Lung microvascular endothelial cell (primary cell): ENCODE data around the gene IP6K1. TPM values are rescaled to one million over a fixed set of nuclear protein-coding genes. Genes with fewer than 3 reads are reported as not detected.
"Not testable (repeated sequence)": the region's sequence is repeated elsewhere in the genome, so short reads cannot be mapped to it uniquely, and the experiment has no call there.

Source experiments
- DNase-seq, 2 donors: peaks; one replicate each; pipeline versions ENCODE4 v3.0.0 to v3.0.0-alpha.2; 2010; ENCODE audit warnings: low read depth in 2 of 2
- total RNA-seq: library from RNA; depleted of rRNA; stranded (reverse); fragments of >200 nt; gene quantifications from 2 replicates; pipeline ENCODE4 v1.2.1, GENCODE V29; 2014

IP6K1 gene
- total RNA-seq = 37.3 and 47.4 TPM in 2 replicates

DNA sequence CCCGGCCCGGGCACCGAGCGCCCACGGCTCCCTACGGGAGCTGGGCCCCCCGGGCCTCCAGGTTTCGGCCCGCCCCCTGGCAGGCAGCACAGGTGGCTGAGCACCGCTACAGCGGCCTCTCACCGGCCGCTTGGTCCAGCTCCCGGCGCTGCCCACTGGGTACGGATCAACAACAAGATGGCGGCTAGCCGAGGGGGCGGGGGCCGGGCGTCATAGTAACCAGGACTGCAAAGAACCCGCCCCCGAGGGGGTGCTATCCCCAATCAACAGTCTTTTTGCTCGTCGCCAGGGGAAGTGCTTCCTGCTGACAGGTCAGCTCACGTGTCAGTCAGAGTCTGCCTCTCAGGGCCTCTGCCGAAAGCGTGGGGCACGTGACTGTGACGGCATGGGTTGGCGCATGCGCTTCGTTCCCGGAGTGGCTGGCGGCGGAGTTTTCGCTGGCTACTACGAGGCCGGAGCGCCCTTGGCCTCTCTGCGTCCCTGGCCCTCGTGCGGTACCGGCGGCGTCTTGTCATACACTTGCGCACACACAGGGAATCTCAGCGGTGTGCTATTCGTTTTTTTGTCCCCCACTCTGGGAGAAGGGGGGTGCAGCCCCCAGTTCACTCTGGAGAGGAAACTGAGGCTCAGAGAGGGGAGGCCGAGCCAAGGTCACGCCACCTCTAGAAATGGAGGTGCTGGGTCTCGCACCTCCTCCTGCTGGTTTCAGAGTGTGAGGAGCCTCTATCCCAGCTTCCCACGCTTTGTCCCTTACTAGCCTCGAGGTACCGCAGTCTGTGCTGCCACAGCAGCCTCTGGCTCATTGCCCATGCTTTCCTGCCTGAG, at the start of gene IP6K1:
TSS of gene IP6K1 (minus strand) at position 186 of the 825 bp plus-strand sequence. CDS start 38,502 bp downstream, outside the sequence.
- DNase-seq = peak; percentile 100

DNA sequence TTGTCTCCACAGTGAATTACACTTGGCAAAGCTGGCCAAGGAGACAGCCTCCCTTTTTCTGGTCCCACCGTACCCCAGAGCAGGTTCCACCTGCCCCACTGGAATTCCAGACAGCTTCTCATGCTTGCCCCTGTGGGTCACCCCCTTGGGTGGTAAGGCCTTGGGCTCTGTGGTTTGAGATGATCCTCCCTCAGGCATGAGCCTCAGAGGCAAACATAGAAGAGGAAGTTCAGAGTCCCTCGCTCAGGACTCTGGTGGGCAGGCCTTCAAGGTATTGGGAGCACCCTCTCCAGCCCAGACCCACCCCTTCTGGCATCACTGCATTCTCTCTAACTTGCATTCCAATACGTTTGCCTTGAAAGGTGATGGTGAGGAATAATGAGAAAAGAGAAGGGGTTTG, 45.0 kb upstream of the IP6K1 start:
- no peak for DNase-seq

DNA sequence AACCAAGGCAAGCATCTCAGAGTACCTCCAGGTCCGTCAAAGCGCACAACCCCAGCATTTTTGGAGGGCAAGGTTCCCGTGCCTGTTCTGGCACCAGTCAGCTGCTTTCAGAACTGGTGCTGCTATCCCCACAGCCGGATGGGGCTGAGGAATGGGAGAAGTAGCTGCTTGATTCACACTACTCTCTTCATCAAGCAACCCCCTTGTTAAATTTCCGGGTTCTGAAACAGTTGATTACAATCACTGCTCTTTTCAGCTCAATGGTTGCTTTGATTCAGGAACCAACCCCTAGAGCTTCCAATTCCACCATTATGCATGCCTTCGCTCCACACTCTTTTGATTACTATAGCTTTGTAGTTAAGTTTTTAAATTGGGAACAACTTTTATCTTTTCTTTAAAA, 39.7 kb upstream of the IP6K1 start:
- DNase-seq = no peak

DNA sequence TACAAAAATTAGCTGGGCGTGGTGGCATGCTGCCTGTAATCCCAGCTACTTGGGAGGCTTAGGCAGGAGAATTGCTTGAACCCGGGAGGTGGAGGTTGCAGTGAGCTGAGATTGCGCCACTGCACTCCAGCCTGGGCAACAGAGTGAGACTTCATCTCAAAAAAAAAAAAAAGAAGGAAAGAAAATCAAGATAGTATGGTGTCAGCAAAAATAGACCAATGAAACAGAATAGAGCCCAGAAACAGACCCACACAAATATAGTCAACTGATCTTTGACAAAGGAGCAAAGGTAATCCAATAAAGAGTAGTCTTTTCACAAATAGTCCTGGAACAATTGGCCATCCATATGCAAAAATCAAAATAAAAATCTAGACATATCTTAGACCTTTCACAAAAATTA, 36.8 kb upstream of the IP6K1 start:
- not testable (repeated sequence) for DNase-seq

DNA sequence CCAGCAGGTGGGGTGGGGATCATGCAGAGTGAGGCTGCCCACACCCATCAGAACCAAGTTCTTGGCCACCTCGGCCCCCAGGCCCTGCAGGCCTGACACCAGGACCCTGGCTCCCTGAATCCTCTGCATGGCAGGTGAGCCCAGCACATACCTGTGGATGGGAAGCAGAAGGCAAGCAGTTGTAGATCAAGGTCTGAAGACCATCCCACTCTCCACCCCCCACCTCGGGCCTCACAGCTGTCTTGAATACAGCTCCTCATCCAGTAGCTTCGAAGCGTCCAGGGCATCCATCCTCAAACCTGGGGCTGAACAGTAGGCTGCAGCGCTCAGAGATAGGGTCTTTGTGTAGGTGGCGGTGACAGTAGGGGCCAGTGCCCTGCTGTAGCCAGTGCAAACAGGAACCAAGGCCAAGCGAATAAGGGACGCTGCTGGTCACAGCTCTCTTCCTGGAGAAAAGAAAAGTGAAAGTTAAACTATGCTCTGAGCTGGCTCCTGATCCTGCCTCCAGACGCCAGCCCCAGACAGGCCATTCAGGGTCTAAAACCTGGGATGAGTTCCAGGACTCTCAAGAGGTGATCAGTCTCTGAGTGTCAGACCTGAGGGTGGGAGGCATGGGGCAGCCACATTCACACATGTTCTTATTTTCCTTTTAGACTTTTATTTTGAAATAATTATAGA, 27.3 kb upstream of the IP6K1 start, which contains the start of gene UBA7:
TSS of gene UBA7 (minus strand) at position 457 of the 678 bp plus-strand sequence. CDS start at position 291, 166 bp downstream.
- DNase-seq = peak; percentile 71 to 81

DNA sequence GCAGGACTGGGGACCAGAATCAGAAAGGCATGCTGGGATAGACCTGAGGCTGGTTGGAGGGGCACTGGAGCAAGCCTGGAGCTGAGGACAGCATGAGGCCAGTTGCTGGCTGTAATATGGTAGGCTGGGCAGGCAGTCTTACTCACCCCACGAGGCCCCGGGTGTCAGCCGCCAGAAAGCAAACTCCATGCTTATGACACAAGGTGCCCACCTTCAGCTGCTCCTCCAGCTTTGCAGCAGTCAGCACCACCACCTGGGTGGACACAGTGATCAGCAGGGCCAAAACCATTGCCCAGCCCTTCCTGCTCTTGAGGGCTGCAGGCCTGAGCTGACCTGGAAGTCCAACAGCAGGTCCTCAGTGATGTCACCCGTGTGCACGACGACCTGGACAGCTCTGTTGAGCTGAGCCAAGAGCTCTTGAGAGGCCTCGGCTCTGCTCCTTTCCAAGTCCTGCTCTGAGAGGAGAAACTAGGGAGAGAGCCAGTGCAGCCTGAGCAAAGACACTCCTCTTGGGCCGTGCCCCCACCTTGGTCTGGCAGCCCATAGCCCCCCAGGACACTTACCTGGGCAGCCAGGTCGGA, 26.7 kb upstream of the IP6K1 start:
- peak in 1 of 2 donors; percentile 24 for DNase-seq

DNA sequence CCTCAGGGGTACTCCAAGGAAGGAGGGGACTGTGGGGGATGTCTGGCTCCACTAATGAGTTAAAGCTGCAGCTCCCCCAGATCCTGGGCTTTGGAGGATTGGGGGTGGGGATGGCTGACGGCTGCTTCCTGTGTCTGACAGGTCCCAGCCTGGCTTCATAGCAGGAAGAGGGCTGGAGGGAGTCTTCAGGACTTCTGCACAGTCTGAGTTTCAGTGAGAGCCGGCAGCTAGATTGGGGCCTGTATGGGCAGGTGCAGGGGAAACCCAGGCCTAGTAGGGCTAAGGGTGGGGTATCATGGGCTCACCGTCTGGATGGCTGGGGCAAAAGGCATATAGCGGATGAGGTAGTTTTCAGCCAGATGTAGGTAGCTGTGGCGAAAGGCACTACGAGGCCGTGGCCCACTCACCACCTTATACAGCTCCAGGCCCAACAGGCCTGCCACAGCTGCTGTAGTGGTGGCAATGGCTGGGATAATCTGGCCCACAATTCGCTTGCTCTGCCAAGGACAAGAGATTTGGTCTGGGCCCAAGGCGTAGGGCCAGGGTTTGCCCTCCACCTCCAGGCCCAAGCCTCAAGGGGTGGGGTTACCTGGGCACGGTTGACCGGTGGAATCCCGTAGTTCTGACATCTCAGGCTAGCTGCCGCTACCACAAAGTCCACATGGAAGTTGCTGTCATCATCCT, 21.2 kb upstream of the IP6K1 start:
- peak in 1 of 2 donors; percentile 59 for DNase-seq

DNA sequence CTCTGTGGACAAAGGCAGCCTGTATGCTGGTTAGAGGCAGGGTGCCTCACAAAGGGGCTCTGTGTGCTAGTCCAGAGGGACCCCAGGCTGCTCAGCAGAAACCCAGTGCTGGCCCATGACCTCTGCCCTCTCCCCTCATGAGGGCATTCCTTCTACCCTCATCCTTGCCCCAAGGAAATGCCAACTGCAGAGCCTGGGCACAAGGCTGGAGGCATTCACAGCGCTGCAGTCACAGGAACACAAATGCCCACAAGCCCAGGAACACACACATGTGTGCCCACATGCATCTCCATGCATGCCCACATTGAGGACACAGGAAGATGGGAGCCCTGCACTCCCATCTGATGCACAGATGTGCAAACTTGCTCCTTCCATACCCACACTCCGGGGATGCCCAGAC, 20.5 kb upstream of the IP6K1 start:
- no peak for DNase-seq

DNA sequence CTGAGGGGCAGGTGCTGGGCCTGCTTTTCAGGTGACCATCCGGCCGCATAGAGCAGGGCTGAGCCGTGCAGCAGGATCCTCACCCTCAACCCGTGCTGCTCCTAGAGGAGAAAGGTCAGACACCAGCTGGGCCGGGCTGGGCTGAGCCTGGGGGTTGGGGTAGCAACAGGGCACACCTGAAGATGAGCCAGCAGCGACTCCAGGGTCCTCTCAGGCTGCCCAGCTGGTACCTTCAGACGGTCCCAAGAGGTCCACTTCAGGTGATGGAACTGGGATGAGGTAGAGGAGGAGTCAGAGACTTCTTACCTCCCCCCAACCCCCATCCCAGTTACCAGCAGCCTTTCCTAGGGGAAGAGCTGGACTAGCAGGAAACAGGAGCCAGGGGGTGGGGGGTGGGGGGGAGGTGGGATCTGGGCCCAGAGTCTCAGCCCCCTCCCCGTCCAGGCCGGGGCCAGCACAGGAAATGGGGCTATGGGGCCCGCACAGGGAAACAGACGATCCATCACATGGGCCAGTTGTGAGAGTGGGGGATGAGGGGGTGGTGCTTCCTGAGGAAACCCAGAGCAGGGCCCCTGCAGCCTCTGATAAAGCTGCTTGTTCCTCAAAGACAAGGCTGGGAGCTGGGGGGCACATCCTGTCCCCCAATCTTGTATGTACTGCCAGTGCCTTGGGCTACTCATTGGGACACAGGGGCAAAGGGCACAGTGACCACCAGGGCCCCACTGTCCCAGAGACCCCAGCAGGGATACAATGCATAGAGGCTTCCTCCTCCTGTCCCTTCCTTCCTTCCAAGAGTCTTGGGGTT, 19.8 kb upstream of the IP6K1 start:
- DNase-seq = peak; percentile 83 to 90

DNA sequence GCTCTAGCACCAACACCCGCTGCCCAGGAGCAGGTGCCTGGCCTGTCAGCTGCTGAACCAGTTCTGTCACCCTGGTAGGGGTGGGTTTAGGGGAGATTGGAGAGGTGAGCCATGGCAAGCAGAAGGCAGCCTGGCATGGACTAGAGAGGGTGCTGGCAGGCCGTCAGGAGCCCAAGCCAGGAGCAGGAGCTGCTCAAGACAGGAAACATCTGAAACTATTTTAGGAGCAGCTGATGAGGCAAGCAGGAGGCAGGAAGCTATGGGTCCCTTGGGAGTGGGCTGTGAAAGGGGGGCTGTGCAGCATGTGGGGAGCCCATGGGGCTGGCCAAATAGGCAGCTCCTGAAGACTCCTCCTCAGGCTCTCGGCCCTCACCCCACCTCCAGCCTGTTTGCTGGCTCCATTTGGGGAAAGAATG, 19.0 kb upstream of the IP6K1 start:
- DNase-seq = peak in 1 of 2 donors; percentile 92

DNA sequence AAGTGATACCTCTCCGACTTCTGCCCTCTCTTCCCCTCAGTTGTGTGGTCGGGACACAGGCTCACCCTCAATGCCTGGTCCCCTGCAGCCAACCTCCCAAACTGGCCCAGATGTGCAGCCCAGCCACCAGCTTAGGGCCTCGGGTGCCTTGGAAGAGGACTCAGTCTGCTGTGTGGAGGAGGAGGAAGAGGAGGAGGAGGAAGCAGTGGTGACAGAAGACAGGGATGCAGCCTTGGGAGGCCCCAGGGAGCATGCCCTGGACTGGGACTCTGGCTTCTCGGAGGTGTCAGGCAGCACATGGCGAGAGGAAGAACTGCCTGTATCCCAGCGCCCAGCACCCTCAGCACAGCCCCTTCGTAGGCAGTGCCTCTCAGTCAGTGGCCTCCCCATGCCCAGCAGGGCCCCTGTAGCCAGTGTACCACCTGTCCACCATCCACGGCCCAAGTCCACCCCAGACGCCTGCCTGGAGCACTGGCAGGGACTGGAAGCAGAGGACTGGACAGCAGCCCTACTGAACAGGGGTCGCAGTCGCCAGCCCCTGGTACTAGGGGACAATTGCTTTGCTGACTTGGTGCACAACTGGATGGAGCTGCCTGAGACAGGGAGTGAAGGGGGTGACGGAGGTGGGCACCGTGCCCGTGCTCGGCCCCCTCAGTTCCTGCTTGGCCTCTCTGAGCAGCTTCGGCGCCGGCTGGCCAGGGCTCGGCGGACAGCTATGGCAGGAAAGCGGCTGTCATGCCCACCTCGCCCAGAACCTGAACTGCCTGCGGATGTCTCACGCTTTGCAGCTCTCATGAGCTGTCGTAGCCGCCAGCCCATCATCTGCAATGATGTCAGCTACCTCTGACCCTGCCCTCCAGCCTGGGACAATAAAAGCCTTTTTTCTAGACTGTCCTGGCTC, 18.0 kb upstream of the IP6K1 start:
- DNase-seq = peak; percentile 41 to 63

DNA sequence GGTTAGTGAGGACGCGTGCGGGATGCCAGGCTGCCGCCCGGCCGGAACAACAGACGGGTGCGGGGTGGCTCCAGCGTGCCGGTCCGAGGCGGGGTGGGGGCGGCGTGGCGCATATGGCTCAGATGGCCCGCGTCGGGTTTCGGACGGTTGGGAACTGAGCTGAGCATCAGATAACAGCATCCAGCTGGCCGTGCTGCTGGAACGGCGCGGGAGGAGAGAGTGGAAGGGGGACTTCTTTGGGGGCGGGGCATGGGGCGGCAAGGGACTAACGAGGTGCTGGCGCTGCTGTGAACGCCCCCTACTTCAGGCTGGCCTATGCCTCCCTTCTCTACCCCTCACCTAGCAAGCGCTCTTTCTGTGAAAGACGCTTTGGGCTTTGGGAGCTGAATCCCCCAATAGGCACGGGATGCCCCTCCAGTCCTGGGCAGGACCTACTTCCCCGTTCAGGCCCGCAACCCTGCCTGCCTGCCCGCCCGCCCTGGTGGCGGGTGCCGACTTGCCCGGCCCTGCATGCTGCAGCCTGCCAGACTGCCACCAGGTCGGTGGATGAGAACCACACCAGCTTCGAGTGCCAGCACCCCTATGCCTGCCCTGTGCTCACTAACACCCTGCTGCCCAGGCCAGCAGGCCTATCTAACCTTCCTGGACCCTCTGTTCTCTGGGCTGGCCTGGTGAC, 17.3 kb upstream of the IP6K1 start:
- peak in 1 of 2 donors; percentile 59 for DNase-seq

DNA sequence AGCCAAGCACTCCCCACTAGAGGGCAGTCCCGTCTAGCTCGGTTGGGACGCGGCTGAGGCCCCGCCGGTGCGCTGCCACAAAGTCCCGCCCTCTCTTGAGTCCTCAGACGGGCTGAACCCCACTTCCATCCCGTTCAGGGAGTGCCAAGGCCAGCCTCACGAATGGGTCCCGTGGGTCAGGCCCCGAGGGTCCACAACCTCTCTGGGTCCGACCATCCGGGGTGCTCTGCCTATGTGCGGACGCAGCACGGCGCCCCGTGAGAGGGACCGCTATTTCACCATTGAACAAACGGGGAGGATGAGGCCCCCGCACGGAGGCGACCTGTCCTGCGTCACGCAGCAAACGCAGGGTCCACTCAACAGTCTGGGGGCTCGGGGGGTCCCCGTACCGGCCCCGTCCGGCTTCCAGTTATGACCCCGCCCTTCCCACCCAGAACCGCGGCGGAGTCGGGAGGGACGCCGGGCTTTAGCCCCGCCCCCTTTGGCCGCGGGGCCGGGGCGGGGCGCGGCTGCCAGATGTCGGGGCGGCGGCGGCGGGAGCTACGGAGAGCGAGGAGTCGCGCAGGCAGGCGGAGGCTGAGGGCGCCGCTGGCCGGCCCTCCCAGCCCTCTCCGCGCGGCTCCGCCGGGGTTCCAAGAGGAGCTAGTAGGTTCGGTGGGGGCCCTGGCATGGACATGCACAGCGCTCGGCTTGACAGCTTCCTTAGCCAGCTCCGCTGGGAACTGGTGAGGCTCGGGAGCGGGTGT, 16.6 kb upstream of the IP6K1 start, which contains the start of gene INKA1:
TSS of gene INKA1 (plus strand) at position 543 of the 746 bp plus-strand sequence. CDS start at position 675, 132 bp downstream.
- peak; percentile 89 to 90 for DNase-seq

DNA sequence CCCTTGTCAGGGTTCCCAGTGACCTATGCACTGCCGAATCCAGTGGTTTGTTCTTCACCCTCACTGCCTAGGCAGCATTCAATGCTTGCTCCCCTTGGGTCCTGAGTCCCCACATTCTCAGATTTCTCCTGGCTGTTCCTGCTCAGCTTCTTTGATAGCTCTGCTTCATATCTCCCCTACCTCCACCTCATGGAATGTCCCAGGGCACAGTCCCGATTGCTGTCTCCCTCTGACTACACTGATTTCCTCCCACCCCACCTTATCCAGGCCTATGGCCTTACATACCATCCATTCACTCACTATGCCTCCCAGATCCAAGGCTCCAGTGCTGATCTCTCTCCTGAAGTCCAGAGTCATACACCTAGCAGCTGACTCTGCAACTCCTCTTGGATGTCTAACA, 14.8 kb upstream of the IP6K1 start:
- no peak for DNase-seq

DNA sequence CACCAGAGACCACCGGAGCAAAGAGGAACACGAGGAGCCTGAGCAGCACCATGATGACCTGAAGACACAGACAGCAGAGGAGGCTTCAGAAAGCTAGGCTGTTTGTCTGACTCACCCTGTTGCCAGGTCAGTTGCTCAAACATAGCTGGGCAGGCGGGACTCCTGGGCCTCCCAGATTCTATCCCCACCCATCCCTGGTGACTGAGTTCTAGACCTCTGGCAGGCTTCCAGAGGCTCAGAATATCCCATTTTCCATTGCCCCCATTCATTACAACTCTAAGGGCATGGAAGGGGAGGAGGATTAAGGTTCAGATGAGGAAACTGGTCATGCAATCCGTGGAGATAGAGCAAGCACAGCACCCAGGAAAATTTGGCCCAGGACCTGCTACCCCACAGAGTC, 13.4 kb upstream of the IP6K1 start, which contains the start of gene CDHR4:
TSS of gene CDHR4 (minus strand) at position 113 of the 400 bp plus-strand sequence. CDS start at position 52, 61 bp downstream.
- DNase-seq = peak in 1 of 2 donors; percentile 32

DNA sequence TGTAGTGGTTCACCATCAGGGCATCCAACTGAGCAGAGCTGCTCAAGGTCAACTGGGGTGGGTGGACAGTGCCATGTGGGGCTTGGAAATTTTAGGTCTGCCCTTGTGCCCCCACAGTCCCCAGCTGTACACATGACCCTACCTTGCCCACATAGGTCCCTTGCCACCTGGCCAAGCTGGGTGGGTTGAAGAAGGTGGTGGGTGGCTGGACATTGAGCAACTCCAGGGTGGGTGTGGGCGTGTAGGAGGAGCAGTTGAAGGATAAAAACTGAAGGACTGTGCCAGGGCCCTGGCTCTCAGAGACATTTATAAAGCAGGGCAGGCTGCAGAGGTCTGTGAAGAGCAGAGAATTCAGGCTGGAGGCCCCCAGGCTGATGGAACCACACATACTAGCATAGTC, 12.8 kb upstream of the IP6K1 start:
- no peak for DNase-seq

DNA sequence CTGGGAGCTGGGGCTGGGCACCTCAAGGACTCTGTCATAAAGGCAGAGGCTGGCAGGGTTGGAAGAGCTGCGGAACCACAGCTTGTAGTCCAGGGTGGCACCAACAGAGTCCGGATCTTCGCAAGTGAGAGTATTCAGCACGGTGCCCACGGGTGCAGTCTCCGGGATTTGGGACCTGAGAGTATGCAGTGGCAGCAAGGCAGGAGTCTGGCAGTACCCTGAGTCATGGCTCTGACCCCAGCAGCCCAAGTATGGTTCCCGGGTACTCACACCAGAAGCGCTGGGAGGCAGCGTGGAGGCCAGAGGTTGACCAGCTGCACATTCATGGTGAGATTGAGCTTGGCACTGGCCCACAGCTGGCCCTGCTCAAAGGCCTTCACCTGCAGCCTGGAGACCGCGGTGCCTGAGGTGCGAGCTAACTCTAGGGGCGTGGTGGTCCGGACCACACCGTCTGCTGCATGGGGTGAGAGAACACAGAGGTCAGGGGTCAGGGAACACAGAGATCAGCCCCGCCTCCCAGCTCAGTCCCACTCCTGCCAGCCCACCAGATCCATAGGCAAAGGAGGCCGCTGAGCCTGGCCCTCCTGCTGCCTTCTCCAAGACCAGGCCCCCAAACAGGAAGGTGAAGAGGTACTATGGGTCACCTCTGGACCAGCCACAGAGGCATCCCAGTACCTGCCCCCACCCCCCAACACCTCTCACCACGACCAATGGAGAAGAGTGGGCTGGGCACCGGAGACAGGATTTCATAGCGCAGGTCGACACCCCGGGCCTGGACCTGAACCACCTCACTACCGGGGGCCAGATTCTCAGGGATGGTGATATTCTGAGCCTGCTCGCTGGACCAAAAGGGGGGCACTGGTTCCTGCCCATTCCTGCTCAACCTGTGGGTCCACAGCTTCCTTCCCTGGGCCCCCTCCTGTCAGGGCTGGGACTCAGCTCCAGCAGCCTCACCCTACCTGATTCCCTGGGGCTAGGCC, 8.9 kb upstream of the IP6K1 start:
- no peak for DNase-seq
